Measurements from ENCODE around the gene MESP1. TPM values are rescaled to one million over a fixed set of nuclear protein-coding genes. Genes with fewer than 3 reads are reported as not detected.

Gene MESP1
- total and polyA plus RNA-seq, 2 of the 8 experiments (the other 6 are each of a cell fraction or from before 2014, with no cell fraction given) = 0.15 to 0.23 TPM

DNA sequence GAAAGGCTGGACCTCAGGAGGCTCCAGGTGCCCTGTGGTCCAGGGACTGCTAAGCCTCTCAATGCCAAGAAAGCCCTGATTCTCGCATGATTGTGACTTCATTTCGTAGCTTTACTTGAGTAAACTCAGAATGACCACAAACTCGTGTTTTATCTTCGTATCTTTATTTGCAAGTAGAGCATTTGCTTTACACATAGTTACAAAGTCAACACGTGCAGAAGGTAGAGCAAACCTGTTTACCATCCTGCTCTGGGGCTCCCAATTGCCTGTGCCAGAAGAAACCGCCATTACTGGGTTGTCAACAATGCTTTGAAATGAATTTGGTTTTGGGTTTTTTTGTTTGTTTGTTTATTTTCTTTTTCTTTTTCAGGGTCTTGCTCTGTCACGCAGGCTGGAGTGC is 5.8 kb upstream of the MESP1 start:
- Histone ChIP-seq H2AK5ac (ENCODE audit: low read depth, low read length) (no peak overlapping the region), H3K79me1 (ENCODE audit: low read depth, low read length) (no peaks in the 10 kb centered on the region), H4K5ac (ENCODE audit: insufficient read length, low read depth, low read length) (no peak overlapping the region), H2BK15ac (ENCODE audit: low read length) (no peak overlapping the region), H2BK12ac (ENCODE audit: low read depth, low read length) (no peak overlapping the region), H3K27ac (ENCODE audit: low read depth, low read length) (no peak overlapping the region), H3K23me2 (ENCODE audit: low read depth, low read length) (no peaks in the 10 kb centered on the region; the same call in 1 of the 2 replicates), H2BK20ac (ENCODE audit: low read length) (no peak overlapping the region), H4K20me1 (replicated peaks in 1 of 2; ENCODE audit: control insufficient read depth in 1 of 2, insufficient read depth in 2 of 2, low read length in 2 of 2) (no peaks in the 10 kb centered on the region), H3K79me2 (ENCODE audit: control insufficient read depth in 1 of 2, insufficient read depth in 2 of 2, low read length in 2 of 2) (no peaks in the 10 kb centered on the region), H2AFZ (ENCODE audit: low read length) (no peak overlapping the region), H3K18ac (ENCODE audit: extremely low read depth, low read length) (no peak overlapping the region), H4K8ac (ENCODE audit: extremely low read depth, insufficient read depth, low read length) (no peak overlapping the region), H3K9ac (replicated peaks in 1 of 4; ENCODE audit: extremely low read depth in 1 of 4, low read depth in 3 of 4, low read length in 3 of 4) (no peak overlapping the region), H3K56ac (replicated peaks; ENCODE audit: insufficient read length, low read depth, low read length) (no peak overlapping the region), H3K36me3 (ENCODE audit: control insufficient read depth in 2 of 4, insufficient read depth in 4 of 4, low read length in 3 of 4) (no peaks in the 10 kb centered on the region), H3K9me3 (ENCODE audit: insufficient read depth in 2 of 2, low read depth in 1 of 2, low read length in 1 of 2) (no peaks in the 10 kb centered on the region), H3K4ac (replicated peaks; ENCODE audit: insufficient read length, low read depth, low read length) (no peak overlapping the region), H2BK5ac (ENCODE audit: low read depth, low read length) (no peak overlapping the region), H3K4me1 (replicated peaks in 1 of 4; ENCODE audit: control insufficient read depth in 3 of 4, insufficient read depth in 4 of 4, low read length in 3 of 4) (peaks cover 0 to 2% (median 0%) of the 10 kb centered on the region in 4 experiments; a peak in 3 of 7 replicates), H3K14ac (ENCODE audit: insufficient read length) (no peak overlapping the region), H3K23ac (ENCODE audit: insufficient read length) (no peak overlapping the region), H4K91ac (replicated peaks; ENCODE audit: insufficient read length, low read length) (no peak overlapping the region), H3K27me3 (replicated peaks in 1 of 4; ENCODE audit: control insufficient read depth in 3 of 4, extremely low read depth in 1 of 4, insufficient read depth in 3 of 4, low read length in 3 of 4) (peaks cover 2 to 7% (median 7%) of the 10 kb centered on the region in 4 experiments), H2BK120ac (replicated peaks; ENCODE audit: low read depth, low read length) (no peak overlapping the region), H3K4me3 (ENCODE audit: extremely low read depth in 1 of 4, insufficient read depth in 2 of 4, low read depth in 3 of 4, low read length in 4 of 4) (no peak overlapping the region), H3K4me2 (ENCODE audit: insufficient read depth in 1 of 2, low read depth in 2 of 2, low read length in 2 of 2) (no peak overlapping the region)
- 79% methylated on average over 7 of the region's 7 CpGs; no CpG with 5 or more reads in 1 of the 2 experiments for WGBS, 2 experiments (ENCODE audit: extremely low coverage in 1 of 2, insufficient coverage in 1 of 2, insufficient read length in 1 of 2, insufficient replicate concordance in 2 of 2, low coverage in 1 of 2, low lambda C conversion rate in 2 of 2, missing lambda C conversion rate in 1 of 2)
- TF ChIP-seq EGR1 (IDR thresholded peaks at IDR 0.05; ENCODE audit: borderline replicate concordance, low read depth, low read length) (no peak), TAF7 (optimal IDR thresholded peaks at IDR 0.05; ENCODE audit: borderline replicate concordance, low read depth, low read length) (no peak), YY1 (IDR thresholded peaks at IDR 0.05; ENCODE audit: low read depth, low read length) (no peak), FOSL1 (IDR thresholded peaks at IDR 0.05; ENCODE audit: insufficient read depth, low read depth, low read length) (no peak), RNF2 (IDR thresholded peaks at IDR 0.05; ENCODE audit: borderline replicate concordance, low read depth, low read length, missing control alignments, poor library complexity, severe bottlenecking) (no peak), GTF2F1 (IDR thresholded peaks at IDR 0.05; ENCODE audit: borderline replicate concordance, low read depth, low read length) (no peak)
- TF ChIP-seq, protein P1, sequence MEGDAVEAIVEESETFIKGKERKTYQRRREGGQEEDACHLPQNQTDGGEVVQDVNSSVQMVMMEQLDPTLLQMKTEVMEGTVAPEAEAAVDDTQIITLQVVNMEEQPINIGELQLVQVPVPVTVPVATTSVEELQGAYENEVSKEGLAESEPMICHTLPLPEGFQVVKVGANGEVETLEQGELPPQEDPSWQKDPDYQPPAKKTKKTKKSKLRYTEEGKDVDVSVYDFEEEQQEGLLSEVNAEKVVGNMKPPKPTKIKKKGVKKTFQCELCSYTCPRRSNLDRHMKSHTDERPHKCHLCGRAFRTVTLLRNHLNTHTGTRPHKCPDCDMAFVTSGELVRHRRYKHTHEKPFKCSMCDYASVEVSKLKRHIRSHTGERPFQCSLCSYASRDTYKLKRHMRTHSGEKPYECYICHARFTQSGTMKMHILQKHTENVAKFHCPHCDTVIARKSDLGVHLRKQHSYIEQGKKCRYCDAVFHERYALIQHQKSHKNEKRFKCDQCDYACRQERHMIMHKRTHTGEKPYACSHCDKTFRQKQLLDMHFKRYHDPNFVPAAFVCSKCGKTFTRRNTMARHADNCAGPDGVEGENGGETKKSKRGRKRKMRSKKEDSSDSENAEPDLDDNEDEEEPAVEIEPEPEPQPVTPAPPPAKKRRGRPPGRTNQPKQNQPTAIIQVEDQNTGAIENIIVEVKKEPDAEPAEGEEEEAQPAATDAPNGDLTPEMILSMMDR (IDR thresholded peaks at IDR 0.05; ENCODE audit: control extremely low read depth in 1 of 3, insufficient read depth in 1 of 3, low read depth in 1 of 3, low read length in 3 of 3) = no peak
- TF ChIP-seq, protein P2, sequence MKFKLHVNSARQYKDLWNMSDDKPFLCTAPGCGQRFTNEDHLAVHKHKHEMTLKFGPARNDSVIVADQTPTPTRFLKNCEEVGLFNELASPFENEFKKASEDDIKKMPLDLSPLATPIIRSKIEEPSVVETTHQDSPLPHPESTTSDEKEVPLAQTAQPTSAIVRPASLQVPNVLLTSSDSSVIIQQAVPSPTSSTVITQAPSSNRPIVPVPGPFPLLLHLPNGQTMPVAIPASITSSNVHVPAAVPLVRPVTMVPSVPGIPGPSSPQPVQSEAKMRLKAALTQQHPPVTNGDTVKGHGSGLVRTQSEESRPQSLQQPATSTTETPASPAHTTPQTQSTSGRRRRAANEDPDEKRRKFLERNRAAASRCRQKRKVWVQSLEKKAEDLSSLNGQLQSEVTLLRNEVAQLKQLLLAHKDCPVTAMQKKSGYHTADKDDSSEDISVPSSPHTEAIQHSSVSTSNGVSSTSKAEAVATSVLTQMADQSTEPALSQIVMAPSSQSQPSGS (IDR thresholded peaks at IDR 0.05; ENCODE audit: low read length) = no peak
- DNase-seq (ENCODE audit: low read depth in 1 of 2, low spot score in 2 of 2) = no peak
- ChIA-PET POLR2A (ENCODE audit: partially characterized antibody) (no interaction called here), CTCF (ENCODE audit: partially characterized antibody) (interaction anchor here (1.2 to 1.9 kb wide), 5 partner anchors 17 to 314 kb away, joined by 3 to 7 read pairs (median 6); no protein-coding TSS in a partner anchor)
- no peak for FAIRE-seq
